Sciatic nerve (tissue), 2 donors: Measurements from ENCODE around the gene MICOS13. TPM values are rescaled to one million over a fixed set of nuclear protein-coding genes. Genes with fewer than 3 reads are reported as not detected.

ENCODE experiments used
- ATAC-seq: fragments of 200-7000 bp; cut with Tn5 transposase; one replicate; pipeline ENCODE4 v1.9.1; 2020; ENCODE audit warnings: mild to moderate bottlenecking, moderate library complexity
- DNase-seq: peaks from one replicate; pipeline ENCODE4 v3.0.0-alpha.2; 2020; ENCODE audit warnings: low spot score
- intact Hi-C: fragments of 100-400 bp; cut with DNase I; formaldehyde crosslinking; loops from one replicate; pipeline ENCODE4 v1.14.2; 2022
- total RNA-seq: library from RNA; stranded (reverse); fragmentation: NEBNext Ultra II Directional; extraction: Animal tissue kit (Norgen Biotek cat#: 25700); gene quantifications from one replicate; pipeline ENCODE4 v1.2.1, GENCODE V29; 2021
- donor health status: DM: no; HTN: no; CAD: no.
- donor health status: DM: no; HTN: no; CAD: no.

The MICOS13 gene
- total RNA-seq, 1 donor from 2014 or later, result 35.9 TPM

DNA sequence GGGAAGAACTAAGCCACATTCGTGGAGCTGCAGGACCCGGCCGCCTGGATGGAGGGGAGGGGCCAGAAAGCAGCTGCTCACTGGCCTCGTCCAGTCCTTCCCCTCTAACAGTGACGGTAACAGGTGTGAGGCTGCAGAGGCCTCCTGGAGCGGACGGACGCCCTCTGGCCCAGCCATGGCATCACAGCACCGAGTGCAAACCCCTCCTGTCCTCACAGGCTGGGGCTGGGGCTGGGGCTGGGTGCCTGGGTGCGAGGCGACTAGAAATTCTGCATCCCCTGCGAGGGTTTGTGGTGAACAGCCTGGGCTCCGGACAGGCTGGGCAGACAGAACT, 3.6 kb downstream of the MICOS13 start:
- DNase-seq (no peak), ATAC-seq (no peak)
- intact Hi-C loops, result no loop called here

- DNase-seq (no peak), ATAC-seq (no peak)
- intact Hi-C loops, result no loop called here
Observed at GRCh38 chr19:5676105-5676771, 4.1 kb downstream of the MICOS13 start.

GRCh38 chr19:5674714-5675113, 5.6 kb downstream of the MICOS13 start:
- intact Hi-C loops, result no loop called here
- ATAC-seq (no peak), DNase-seq (no peak)

- DNase-seq (no peak), ATAC-seq (no peak)
- intact Hi-C loops, result no loop called here
Observed at GRCh38 chr19:5673752-5674151, 6.6 kb downstream of the MICOS13 start.

DNA sequence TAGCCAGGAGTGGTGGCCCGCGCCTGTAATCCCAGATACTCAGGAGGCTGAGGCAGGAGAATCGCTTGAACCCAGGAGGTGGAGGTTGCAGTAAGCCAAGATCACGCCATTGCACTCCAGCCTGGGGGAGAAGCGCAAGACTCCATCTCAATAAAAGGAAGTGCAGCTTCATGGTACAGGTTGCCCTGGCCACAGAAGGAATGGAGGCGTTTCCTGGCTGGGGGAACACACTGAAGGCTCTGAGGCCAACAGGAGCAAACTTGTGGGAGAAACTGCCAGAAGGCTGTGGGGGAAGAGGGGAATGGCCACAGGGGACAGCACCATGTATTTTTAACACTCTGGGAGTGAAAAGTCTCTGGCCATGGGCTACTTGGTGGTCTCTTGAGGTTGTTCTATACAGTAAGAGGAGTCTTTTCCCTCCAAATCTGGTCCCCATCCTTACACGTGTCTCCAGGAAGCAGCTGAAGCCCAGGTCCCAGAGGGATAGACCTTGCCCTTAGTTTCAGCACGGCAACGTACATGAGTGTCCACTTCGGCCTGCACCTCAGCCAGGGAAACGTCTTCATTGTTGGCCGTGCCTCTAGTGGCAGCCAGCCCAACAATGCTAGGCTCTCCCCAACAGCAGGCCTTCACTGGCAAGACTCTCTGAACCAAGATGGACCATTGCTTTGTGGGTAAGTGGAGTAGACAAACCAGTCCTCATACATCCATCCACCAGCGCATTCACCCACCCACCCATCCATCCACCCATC, 7.4 kb downstream of the MICOS13 start:
- DNase-seq (no peak), ATAC-seq (no peak)
- intact Hi-C loops, result no loop called here

- no peak for DNase-seq
- no peak for ATAC-seq
- intact Hi-C loops, result no loop called here
Observed at GRCh38 chr19:5671600-5671999, 8.7 kb downstream of the MICOS13 start.

- ATAC-seq, result no peak
- intact Hi-C loops, result no loop called here
- no peak for DNase-seq
Observed at GRCh38 chr19:5669212-5669611, 11.1 kb downstream of the MICOS13 start.

DNA sequence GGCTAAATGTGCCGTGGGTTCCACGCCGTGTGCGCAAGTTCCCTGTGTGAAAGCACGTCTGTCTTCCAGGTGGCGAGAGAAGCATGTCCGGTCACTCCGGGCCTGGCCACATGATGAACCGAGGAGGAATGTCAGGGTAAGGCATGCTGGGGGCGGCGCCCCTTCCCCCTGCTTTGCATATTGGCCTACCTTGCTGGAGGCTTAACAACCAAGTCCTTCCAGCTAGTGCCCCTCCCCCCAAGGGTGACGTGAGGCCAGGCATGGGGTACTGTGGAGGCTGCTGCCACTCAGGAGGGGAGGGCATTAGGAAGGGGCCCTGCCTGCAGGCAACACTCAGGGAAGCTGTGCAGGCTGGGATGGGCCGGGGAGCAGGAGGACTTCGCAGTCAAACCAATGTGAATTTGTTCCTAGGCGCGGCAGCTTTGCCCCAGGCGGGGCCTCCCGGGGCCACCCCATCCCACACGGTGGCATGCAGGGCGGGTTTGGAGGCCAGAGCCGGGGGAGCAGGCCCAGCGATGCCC, 12.5 kb downstream of the MICOS13 start:
- ATAC-seq, result no peak
- no peak for DNase-seq
- intact Hi-C loops, result no loop called here

GRCh38 chr19:5666921-5667610, 13.2 kb downstream of the MICOS13 start:
- intact Hi-C loops, result no loop called here
- no peak for ATAC-seq
- no peak for DNase-seq

DNA sequence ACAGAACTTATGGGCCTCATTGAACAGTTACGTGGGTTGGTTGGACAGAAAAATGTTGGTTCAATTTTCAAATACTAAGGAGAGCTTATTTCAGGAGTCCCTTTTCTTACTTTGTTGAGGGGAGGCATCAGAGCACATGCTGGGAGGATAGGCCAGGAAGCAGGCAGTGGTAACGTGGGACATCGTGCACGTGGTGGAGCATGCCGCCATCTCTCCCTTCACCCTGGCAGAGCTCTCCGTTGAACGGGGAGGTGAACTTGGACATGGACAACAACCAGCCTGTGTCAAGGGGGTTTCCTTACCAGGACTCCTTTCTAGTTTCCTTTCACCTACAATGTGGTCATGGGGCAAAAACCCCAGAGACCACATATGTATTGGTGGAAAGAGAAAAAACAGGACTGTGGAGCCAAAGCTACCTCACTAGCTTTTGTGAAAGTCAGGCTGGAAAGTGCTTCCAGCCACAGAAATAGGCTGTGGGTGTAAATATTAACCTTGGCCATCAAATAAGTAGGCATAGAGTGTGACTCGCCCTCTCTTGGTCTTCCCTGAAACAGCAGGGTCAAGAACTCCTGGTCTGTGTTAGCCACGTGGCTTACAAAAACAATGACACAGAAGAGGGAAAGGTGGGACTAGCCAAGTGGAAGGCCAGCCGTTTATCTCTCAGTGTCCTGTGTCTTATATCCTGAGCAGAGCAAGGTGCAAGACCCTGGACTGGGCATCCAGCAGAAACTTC, 14.4 kb downstream of the MICOS13 start:
- ATAC-seq (peak; percentile 21), DNase-seq (no peak)
- intact Hi-C loops, result no loop called here

GRCh38 chr19:5664515-5664914, 15.8 kb downstream of the MICOS13 start:
- no peak for DNase-seq
- intact Hi-C loops, result no loop called here
- no peak for ATAC-seq

- intact Hi-C loops, result no loop called here
- ATAC-seq, result no peak
- DNase-seq, result no peak
Observed at GRCh38 chr19:5663904-5664303, 16.4 kb downstream of the MICOS13 start.

DNA sequence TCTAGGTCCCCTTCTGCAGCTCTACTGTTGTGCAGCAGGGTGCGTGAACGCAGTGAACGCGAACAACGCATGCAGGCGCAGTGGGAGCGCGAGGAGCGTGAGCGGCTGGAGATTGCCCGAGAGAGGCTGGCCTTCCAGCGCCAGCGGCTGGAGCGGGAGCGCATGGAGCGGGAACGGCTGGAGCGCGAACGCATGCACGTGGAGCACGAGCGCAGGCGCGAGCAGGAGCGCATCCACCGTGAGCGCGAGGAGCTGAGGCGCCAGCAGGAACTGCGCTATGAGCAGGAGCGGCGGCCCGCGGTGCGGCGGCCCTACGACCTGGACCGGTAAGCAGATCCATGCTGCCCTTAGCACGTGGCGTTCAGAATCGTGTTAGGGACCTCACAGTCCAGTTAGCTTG, 18.8 kb downstream of the MICOS13 start:
- ATAC-seq (no peak), DNase-seq (no peak)

GRCh38 chr19:5655412-5655811, 24.9 kb downstream of the MICOS13 start:
- intact Hi-C loops, result no loop called here
- ATAC-seq (no peak), DNase-seq (no peak)

More for the DNA sequence above, 18.8 kb downstream of the MICOS13 start:
- intact Hi-C loops, result no loop called here

GRCh38 chr19:5654931-5655330, 25.4 kb downstream of the MICOS13 start:
- DNase-seq, result no peak
- intact Hi-C loops, result no loop called here

GRCh38 chr19:5652261-5652660, 28.1 kb downstream of the MICOS13 start:
- DNase-seq (no peak), ATAC-seq (no peak)
- intact Hi-C loops, result no loop called here

More at GRCh38 chr19:5654931-5655330, 25.4 kb downstream of the MICOS13 start:
- no peak for ATAC-seq

DNA sequence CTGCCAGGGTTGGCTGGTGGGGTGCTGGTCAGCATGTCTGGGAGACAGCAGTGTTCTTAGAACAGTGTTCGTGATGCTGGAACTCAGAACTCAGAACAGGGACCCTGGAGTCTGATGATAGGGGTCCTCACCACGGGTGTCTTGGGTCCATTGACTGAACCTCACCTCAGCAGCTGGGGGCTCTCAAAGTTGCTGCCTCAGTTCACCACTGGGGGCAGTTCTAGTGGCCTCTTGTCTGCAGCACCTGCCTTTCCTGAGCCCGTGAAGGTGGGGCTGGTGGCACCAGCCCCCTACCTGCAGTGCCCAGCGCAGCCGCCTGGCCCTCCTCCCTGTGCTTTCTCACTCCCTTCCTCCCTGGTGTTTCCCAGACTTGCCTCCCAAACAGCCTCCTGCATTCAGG, 29.0 kb downstream of the MICOS13 start:
- DNase-seq, result no peak
- intact Hi-C loops, result no loop called here
- no peak for ATAC-seq

DNA sequence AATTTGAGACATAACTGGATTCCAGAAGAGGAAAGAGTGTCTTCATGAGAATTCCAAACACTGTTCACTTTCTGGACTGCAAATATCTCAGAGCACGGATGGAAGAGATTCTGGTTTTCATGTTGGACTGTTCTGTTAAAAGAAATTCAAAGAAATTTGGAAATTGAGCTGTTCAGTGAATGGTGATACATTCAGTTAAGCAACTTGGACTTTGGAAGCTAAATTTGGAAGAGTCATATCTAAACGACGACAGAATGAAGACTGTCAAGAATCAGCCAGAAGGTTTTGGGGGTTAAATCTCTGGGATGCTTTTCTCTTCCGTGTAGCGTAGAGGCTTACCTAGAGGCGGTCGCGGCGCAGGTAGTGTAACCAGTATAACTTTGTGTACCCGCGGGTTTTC, 31.9 kb downstream of the MICOS13 start:
- intact Hi-C loops, result no loop called here
- DNase-seq (no peak), ATAC-seq (no peak)

DNA sequence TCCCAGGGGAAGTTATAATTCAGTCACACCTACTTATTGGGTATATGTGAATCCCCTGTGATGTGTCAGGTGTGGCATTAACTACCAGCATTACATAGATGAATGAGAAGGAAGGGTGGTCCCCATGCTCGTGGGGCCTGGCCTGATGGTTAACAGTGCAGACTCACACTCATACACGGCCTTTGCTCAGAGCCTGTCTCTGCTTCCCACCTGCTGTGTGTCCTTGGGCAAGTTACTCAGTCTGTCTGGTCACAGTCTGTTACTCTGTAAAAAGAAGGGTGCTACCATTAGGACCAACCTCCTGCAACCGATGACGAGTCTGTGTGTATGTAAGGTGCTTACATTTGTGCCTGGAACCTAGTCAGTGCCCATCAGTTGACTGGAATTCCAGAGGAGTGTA, 33.6 kb downstream of the MICOS13 start:
- no peak for DNase-seq
- intact Hi-C loops, result no loop called here
- no peak for ATAC-seq
